ENCODE measurements around the gene DNM2. TPM values are rescaled to one million over a fixed set of nuclear protein-coding genes. Genes with fewer than 3 reads are reported as not detected.

Gene DNM2
- total and polyA plus RNA-seq, 3 donors from 2014 or later = 166 to 274 (median 226) TPM

- Histone ChIP-seq H3K4me3 (peak overlapping the region; percentile 21 to 27), H3K4me1 (peaks cover 6% of the 10 kb centered on the region), H3K9me3 (no peaks in the 10 kb centered on the region), H3K27me3 (no peaks in the 10 kb centered on the region), H3K36me3 (ENCODE audit: low read depth, missing control alignments) (no peaks in the 10 kb centered on the region), H3K27ac (no peak overlapping the region)
- intact Hi-C loops (cut with DNase I; ENCODE audit: low total_unique reads) = no loop called here
- 12 to 13% methylated on average over 40 to 59 of the region's 59 CpGs for WGBS, 2 donors
- TF ChIP-seq POLR2A (IDR thresholded peaks at IDR 0.05) (no peak), CTCF (IDR thresholded peaks at IDR 0.05) (peak in 1 of 3 experiments; percentile 6)
- peak; percentile 96 for DNase-seq
Observed at GRCh38 chr19:10695401-10696398, 22.2 kb upstream of the DNM2 start.

GRCh38 chr19:10699650-10700335, 18.1 kb upstream of the DNM2 start:
- Histone ChIP-seq H3K27ac (no peak overlapping the region), H3K27me3 (no peaks in the 10 kb centered on the region), H3K9me3 (no peaks in the 10 kb centered on the region), H3K36me3 (ENCODE audit: low read depth, missing control alignments) (no peaks in the 10 kb centered on the region), H3K4me1 (peaks cover 5% of the 10 kb centered on the region), H3K4me3 (no peak overlapping the region)
- 36 to 51% methylated on average over 15 of the region's 15 CpGs for WGBS, 2 donors
- intact Hi-C loops (cut with DNase I; ENCODE audit: low total_unique reads) = no loop called here
- no peak for TF ChIP-seq POLR2A (IDR thresholded peaks at IDR 0.05)
- TF ChIP-seq CTCF (IDR thresholded peaks at IDR 0.05) = peak; percentile 36 to 57 (median 47)
- peak; percentile 80 for DNase-seq

GRCh38 chr19:10701955-10702525, 15.8 kb upstream of the DNM2 start:
- peak; percentile 51 for DNase-seq
- no peaks in the 10 kb centered on the region for H3K36me3 ChIP-seq (ENCODE audit: low read depth, missing control alignments)
- no peaks in the 10 kb centered on the region for H3K9me3 ChIP-seq
- TF ChIP-seq POLR2A (IDR thresholded peaks at IDR 0.05) (no peak), CTCF (IDR thresholded peaks at IDR 0.05) (no peak)
- no peaks in the 10 kb centered on the region for H3K27me3 ChIP-seq
- H3K4me3 ChIP-seq = peak overlapping the region; percentile 56 to 86
- peaks cover 5% of the 10 kb centered on the region for H3K4me1 ChIP-seq
- no peak overlapping the region for H3K27ac ChIP-seq
- intact Hi-C loops (cut with DNase I; ENCODE audit: low total_unique reads) = no loop called here
- WGBS, 2 donors = 4 to 9% methylated on average over 21 to 24 of the region's 24 CpGs

GRCh38 chr19:10706990-10707389, 10.9 kb upstream of the DNM2 start:
- no peak for TF ChIP-seq CTCF (IDR thresholded peaks at IDR 0.05)
- no peak for TF ChIP-seq POLR2A (IDR thresholded peaks at IDR 0.05)
- WGBS, 2 donors = 85 to 90% methylated on average over 8 to 12 of the region's 12 CpGs
- Histone ChIP-seq H3K9me3 (no peaks in the 10 kb centered on the region), H3K27ac (no peak overlapping the region), H3K4me1 (peaks cover 3% of the 10 kb centered on the region), H3K27me3 (no peaks in the 10 kb centered on the region), H3K36me3 (ENCODE audit: low read depth, missing control alignments) (no peaks in the 10 kb centered on the region), H3K4me3 (no peak overlapping the region)
- no peak for DNase-seq
- intact Hi-C loops (cut with DNase I; ENCODE audit: low total_unique reads) = no loop called here

Data from testis (tissue), 3 donors.